ENCODE results near the gene UQCRQ.

Gene UQCRQ

DNA sequence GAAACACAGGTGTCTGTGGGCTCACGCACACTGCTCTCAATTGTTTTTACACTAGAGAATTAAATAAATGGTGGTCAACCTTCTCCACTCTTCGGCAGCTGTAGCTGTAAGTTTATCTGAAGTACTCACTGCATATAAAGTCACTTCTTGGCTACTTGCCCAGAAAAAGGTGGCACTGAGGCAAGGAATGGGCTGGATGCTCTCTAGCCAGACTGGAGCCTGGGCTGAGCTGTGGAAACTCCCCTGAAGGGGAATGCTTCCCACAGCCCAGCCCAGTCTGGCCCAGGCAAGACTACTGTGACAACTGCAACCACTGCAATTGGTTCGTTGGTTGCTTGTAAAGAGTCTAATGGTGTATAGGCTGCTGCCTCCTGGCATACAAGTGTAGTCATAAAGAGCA lies 11.5 kb downstream of the UQCRQ start:
- Histone ChIP-seq H3K36me3 (ENCODE audit: control insufficient read depth in 1 of 2, insufficient read depth in 2 of 2, low read length in 2 of 2) (peaks cover 30 to 36% of the 10 kb centered on the region in 2 donors), H3K4me3 (ENCODE audit: low read depth in 1 of 2, low read length in 2 of 2) (no peak overlapping the region), H3K27me3 (ENCODE audit: control insufficient read depth in 1 of 2, insufficient read depth in 2 of 2, low read length in 2 of 2) (no peaks in the 10 kb centered on the region), H3K27ac (ENCODE audit: low read depth, low read length) (no peak overlapping the region), H3K9ac (ENCODE audit: low read depth in 1 of 2, low read length in 2 of 2) (no peak overlapping the region), H3K4me1 (ENCODE audit: control insufficient read depth in 1 of 2, insufficient read depth in 2 of 2, low read length in 2 of 2) (peaks cover 3 to 16% of the 10 kb centered on the region in 2 donors), H3K9me3 (ENCODE audit: control insufficient read depth in 1 of 2, low read length in 2 of 2) (no peaks in the 10 kb centered on the region)

DNA sequence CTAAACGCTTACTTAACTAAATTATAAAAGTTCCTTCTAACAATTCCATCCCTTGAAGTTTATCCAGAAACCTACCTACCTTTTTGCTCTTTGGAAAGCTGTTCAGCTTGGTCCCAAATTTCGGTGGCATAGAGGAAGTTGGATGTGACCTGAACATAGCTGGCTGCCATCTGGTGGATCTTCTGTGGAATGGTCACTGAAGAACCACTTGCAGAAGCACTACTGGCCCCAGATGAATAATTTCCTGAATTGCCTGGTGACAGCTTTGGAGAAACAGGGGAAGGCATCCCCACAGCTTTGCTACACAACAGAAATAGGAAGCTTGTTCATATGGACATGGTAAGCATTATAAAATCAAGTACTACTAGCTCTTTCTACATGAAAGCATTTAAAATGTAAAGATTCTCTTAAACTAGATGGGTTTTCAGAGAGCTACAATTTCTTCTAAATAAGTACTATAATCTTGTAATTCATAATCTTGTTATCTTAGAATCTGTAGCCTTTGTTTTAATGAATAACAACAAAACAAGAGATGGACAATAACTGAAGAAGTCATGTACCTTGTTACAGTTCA lies 16.9 kb downstream of the UQCRQ start:
- Histone ChIP-seq H3K27me3 (ENCODE audit: control insufficient read depth in 1 of 2, insufficient read depth in 2 of 2, low read length in 2 of 2) (no peaks in the 10 kb centered on the region), H3K9ac (ENCODE audit: low read depth in 1 of 2, low read length in 2 of 2) (no peak overlapping the region), H3K27ac (ENCODE audit: low read depth, low read length) (no peak overlapping the region), H3K4me3 (ENCODE audit: low read depth in 1 of 2, low read length in 2 of 2) (no peak overlapping the region), H3K36me3 (ENCODE audit: control insufficient read depth in 1 of 2, insufficient read depth in 2 of 2, low read length in 2 of 2) (peaks cover 47 to 50% of the 10 kb centered on the region in 2 donors), H3K4me1 (ENCODE audit: control insufficient read depth in 1 of 2, insufficient read depth in 2 of 2, low read length in 2 of 2) (no peaks in the 10 kb centered on the region), H3K9me3 (ENCODE audit: control insufficient read depth in 1 of 2, low read length in 2 of 2) (no peaks in the 10 kb centered on the region)

DNA sequence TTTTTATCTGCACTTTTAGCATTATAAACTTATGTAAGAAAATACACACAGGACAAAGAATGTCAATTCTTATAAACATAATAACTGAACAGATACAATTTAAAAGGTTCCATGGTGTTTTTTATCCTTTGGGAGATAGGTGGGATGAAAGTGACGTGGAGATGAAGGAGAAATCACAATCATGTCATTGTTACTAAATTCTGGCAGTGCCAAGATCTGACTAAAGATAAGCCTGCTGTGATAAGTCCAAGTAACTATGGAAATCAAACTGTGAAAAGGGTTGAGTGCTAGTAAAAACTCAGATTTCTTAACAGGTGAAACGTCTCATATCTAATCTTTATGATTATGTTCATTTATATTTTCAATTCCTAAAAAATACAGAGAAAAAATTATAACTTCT lies 18.1 kb downstream of the UQCRQ start:
- no peaks in the 10 kb centered on the region for H3K9me3 ChIP-seq (ENCODE audit: control insufficient read depth in 1 of 2, low read length in 2 of 2)
- H3K27ac ChIP-seq (ENCODE audit: low read depth, low read length) = no peak overlapping the region
- peaks cover 43 to 54% of the 10 kb centered on the region in 2 donors for H3K36me3 ChIP-seq (ENCODE audit: control insufficient read depth in 1 of 2, insufficient read depth in 2 of 2, low read length in 2 of 2)

DNA sequence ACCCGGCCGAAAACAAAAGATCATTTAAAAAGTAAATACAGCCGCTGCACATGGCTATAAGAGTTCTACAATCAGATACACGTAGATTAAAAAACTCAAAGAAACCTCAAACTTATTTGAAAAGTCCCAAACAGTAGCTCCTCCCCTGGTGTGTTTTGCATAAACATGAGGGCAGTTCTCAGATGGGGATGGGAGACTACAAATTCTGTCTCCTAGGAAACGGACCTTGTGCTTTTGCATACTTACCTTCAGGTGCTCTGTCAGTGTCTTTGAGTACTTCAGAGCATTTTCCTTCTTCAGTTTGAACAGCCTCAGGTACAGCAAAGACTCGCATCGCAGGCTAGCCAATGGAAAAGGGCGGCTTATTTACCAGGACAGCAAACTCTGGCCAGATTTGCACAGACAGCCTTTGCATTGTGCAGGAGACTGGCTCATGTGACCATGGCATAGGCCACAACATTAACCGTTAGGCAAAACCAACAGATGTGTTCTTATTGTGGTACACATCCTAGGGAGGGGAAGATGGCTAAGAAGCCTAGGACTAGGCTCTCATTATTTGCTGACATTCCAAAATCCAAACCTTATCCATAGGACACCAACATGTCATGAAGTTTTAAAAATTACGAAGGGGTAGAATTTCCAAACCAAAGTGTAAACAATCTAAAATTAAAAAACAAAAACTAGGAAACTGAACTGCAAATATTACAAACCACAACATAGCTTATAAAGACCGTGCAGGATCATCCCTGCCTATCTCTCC lies 19.8 kb downstream of the UQCRQ start:
- H3K4me3 ChIP-seq (ENCODE audit: low read depth in 1 of 2, low read length in 2 of 2) = no peak overlapping the region
- no peaks in the 10 kb centered on the region for H3K9me3 ChIP-seq (ENCODE audit: control insufficient read depth in 1 of 2, low read length in 2 of 2)
- H3K27me3 ChIP-seq (ENCODE audit: control insufficient read depth in 1 of 2, insufficient read depth in 2 of 2, low read length in 2 of 2) = no peaks in the 10 kb centered on the region
- H3K4me1 ChIP-seq (ENCODE audit: control insufficient read depth in 1 of 2, insufficient read depth in 2 of 2, low read length in 2 of 2) = no peaks in the 10 kb centered on the region
- H3K9ac ChIP-seq (ENCODE audit: low read depth in 1 of 2, low read length in 2 of 2) = no peak overlapping the region
- H3K27ac ChIP-seq (ENCODE audit: low read depth, low read length) = no peak overlapping the region
- H3K36me3 ChIP-seq (ENCODE audit: control insufficient read depth in 1 of 2, insufficient read depth in 2 of 2, low read length in 2 of 2) = peaks cover 41 to 46% of the 10 kb centered on the region in 2 donors

More for the DNA sequence above, 18.1 kb downstream of the UQCRQ start:
- no peak overlapping the region for H3K4me3 ChIP-seq (ENCODE audit: low read depth in 1 of 2, low read length in 2 of 2)
- no peak overlapping the region for H3K9ac ChIP-seq (ENCODE audit: low read depth in 1 of 2, low read length in 2 of 2)
- H3K27me3 ChIP-seq (ENCODE audit: control insufficient read depth in 1 of 2, insufficient read depth in 2 of 2, low read length in 2 of 2) = no peaks in the 10 kb centered on the region
- no peaks in the 10 kb centered on the region for H3K4me1 ChIP-seq (ENCODE audit: control insufficient read depth in 1 of 2, insufficient read depth in 2 of 2, low read length in 2 of 2)

DNA sequence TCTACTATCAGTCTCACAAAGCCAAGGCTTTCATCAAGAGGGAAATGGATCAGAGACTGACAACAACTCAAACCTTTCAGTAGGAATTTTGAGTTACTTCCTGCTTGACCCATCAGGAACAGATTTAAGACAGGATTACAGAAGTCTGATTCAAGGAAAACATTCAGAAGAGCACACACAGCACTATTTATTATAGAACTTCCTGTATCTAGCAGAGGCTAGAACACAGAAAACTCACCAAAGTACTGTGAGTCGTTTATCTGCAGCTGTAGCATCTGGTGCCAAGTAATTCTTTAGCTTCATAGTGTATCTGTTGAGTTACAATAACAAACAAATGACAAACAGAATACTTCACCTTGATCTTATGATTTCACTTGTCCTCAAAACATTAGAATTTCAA lies 20.8 kb downstream of the UQCRQ start:
- Histone ChIP-seq H3K27me3 (ENCODE audit: control insufficient read depth in 1 of 2, insufficient read depth in 2 of 2, low read length in 2 of 2) (no peaks in the 10 kb centered on the region), H3K27ac (ENCODE audit: low read depth, low read length) (no peak overlapping the region), H3K36me3 (ENCODE audit: control insufficient read depth in 1 of 2, insufficient read depth in 2 of 2, low read length in 2 of 2) (peaks cover 40 to 44% of the 10 kb centered on the region in 2 donors), H3K4me1 (ENCODE audit: control insufficient read depth in 1 of 2, insufficient read depth in 2 of 2, low read length in 2 of 2) (no peaks in the 10 kb centered on the region), H3K4me3 (ENCODE audit: low read depth in 1 of 2, low read length in 2 of 2) (no peak overlapping the region), H3K9ac (ENCODE audit: low read depth in 1 of 2, low read length in 2 of 2) (no peak overlapping the region), H3K9me3 (ENCODE audit: control insufficient read depth in 1 of 2, low read length in 2 of 2) (no peaks in the 10 kb centered on the region)

DNA sequence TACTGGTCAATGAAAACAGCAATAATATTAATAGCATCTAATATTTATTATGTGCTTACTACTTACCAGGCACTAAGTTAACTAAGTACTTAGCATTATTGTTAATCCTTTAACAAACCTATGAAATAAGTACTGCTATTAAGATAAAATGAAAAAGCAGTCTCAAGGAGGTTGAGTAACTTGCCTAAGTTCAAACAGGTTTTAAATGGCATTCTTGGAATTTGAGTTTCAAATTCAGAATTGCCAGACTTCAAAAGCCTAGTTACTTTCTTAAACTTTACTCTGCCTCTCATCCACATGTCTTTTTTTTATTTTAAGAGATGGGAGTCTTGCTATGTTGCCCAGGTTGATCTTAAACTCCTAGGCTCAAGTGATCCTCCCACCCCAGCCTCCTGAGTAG lies 23.1 kb downstream of the UQCRQ start:
- Histone ChIP-seq H3K4me1 (ENCODE audit: control insufficient read depth in 1 of 2, insufficient read depth in 2 of 2, low read length in 2 of 2) (no peaks in the 10 kb centered on the region), H3K4me3 (ENCODE audit: low read depth in 1 of 2, low read length in 2 of 2) (no peak overlapping the region), H3K27me3 (ENCODE audit: control insufficient read depth in 1 of 2, insufficient read depth in 2 of 2, low read length in 2 of 2) (no peaks in the 10 kb centered on the region), H3K27ac (ENCODE audit: low read depth, low read length) (no peak overlapping the region), H3K9me3 (ENCODE audit: control insufficient read depth in 1 of 2, low read length in 2 of 2) (no peaks in the 10 kb centered on the region), H3K36me3 (ENCODE audit: control insufficient read depth in 1 of 2, insufficient read depth in 2 of 2, low read length in 2 of 2) (peaks cover 47 to 58% of the 10 kb centered on the region in 2 donors), H3K9ac (ENCODE audit: low read depth in 1 of 2, low read length in 2 of 2) (no peak overlapping the region)

DNA sequence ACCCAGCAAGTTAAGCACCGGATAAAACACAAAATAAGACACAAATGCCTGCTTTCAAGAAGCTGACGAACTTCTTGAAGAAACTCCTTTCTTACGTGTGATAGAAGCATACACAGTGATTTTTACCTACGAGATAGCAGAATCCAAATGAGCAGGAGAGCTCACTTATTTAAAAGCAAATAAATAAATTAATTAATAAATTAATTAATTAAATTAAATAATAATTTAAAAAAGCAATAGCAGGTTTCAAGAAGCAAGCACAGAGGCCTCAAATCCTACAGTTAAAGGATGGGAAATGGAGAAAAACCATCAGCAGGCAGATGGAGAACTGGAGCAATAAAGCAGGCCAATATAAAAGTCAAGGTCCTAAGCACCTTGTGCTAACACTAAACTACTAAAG lies 24.4 kb downstream of the UQCRQ start:
- no peaks in the 10 kb centered on the region for H3K4me1 ChIP-seq (ENCODE audit: control insufficient read depth in 1 of 2, insufficient read depth in 2 of 2, low read length in 2 of 2)
- no peak overlapping the region for H3K27ac ChIP-seq (ENCODE audit: low read depth, low read length)

DNA sequence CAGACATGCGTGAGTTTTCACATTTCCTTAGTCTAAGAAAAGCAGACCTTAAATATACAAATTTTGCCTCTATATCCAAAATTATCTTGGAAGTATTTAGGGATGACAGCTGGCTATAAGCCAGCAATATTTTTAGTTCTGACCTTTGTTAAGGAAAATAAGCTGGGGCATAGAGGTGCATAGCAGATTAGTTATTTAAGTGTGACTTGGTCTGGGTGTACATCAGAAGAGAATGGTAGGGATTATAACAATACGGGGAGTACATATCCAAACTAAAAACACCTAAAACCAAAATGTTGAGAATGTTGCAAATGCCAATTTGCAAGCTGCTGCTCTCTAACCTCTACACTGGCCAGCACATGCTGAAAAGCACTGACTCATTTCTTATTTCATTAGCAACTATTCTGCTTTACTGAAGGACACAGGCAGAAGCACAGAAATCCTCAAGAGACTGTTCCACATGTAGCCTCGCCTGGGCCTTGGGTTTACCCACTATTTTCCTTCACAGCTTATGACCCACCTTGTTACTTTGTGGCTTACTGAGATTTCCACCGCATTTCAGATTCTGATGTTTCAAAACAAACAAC lies 29.4 kb downstream of the UQCRQ start:
- Histone ChIP-seq H3K36me3 (ENCODE audit: control insufficient read depth in 1 of 2, insufficient read depth in 2 of 2, low read length in 2 of 2) (peaks cover 42 to 70% of the 10 kb centered on the region in 2 donors), H3K4me1 (ENCODE audit: control insufficient read depth in 1 of 2, insufficient read depth in 2 of 2, low read length in 2 of 2) (no peaks in the 10 kb centered on the region), H3K27me3 (ENCODE audit: control insufficient read depth in 1 of 2, insufficient read depth in 2 of 2, low read length in 2 of 2) (no peaks in the 10 kb centered on the region), H3K9ac (ENCODE audit: low read depth in 1 of 2, low read length in 2 of 2) (no peak overlapping the region), H3K4me3 (ENCODE audit: low read depth in 1 of 2, low read length in 2 of 2) (no peak overlapping the region), H3K9me3 (ENCODE audit: control insufficient read depth in 1 of 2, low read length in 2 of 2) (no peaks in the 10 kb centered on the region), H3K27ac (ENCODE audit: low read depth, low read length) (no peak overlapping the region)

More for the DNA sequence above, 24.4 kb downstream of the UQCRQ start:
- no peak overlapping the region for H3K4me3 ChIP-seq (ENCODE audit: low read depth in 1 of 2, low read length in 2 of 2)
- H3K27me3 ChIP-seq (ENCODE audit: control insufficient read depth in 1 of 2, insufficient read depth in 2 of 2, low read length in 2 of 2) = no peaks in the 10 kb centered on the region
- H3K9ac ChIP-seq (ENCODE audit: low read depth in 1 of 2, low read length in 2 of 2) = no peak overlapping the region
- no peaks in the 10 kb centered on the region for H3K9me3 ChIP-seq (ENCODE audit: control insufficient read depth in 1 of 2, low read length in 2 of 2)
- H3K36me3 ChIP-seq (ENCODE audit: control insufficient read depth in 1 of 2, insufficient read depth in 2 of 2, low read length in 2 of 2) = peaks cover 55 to 70% of the 10 kb centered on the region in 2 donors

DNA sequence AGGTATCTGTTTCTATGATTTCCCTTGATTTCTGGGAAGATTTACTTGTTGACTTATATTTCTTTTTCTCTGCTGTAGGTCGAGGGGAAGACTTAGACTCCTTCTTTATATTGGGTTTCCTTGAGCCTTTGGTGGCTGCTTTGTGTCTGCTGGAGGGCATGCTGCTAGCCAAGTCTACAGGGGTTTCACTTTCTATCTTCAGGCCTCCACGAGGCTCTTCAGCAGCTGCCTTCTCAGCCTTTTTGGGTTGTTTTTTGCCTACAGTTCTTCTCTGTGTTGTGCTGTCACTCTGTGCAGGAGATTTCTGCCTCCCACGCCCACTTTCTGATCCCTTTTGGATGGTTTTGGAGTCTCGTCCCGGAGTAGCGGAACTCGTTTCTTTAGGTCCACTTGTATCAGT lies 30.2 kb downstream of the UQCRQ start:
- Histone ChIP-seq H3K9me3 (ENCODE audit: control insufficient read depth in 1 of 2, low read length in 2 of 2) (no peaks in the 10 kb centered on the region), H3K4me1 (ENCODE audit: control insufficient read depth in 1 of 2, insufficient read depth in 2 of 2, low read length in 2 of 2) (no peaks in the 10 kb centered on the region), H3K9ac (ENCODE audit: low read depth in 1 of 2, low read length in 2 of 2) (no peak overlapping the region), H3K27ac (ENCODE audit: low read depth, low read length) (no peak overlapping the region), H3K27me3 (ENCODE audit: control insufficient read depth in 1 of 2, insufficient read depth in 2 of 2, low read length in 2 of 2) (no peaks in the 10 kb centered on the region), H3K4me3 (ENCODE audit: low read depth in 1 of 2, low read length in 2 of 2) (no peak overlapping the region), H3K36me3 (ENCODE audit: control insufficient read depth in 1 of 2, insufficient read depth in 2 of 2, low read length in 2 of 2) (peaks cover 43 to 71% of the 10 kb centered on the region in 2 donors)

DNA sequence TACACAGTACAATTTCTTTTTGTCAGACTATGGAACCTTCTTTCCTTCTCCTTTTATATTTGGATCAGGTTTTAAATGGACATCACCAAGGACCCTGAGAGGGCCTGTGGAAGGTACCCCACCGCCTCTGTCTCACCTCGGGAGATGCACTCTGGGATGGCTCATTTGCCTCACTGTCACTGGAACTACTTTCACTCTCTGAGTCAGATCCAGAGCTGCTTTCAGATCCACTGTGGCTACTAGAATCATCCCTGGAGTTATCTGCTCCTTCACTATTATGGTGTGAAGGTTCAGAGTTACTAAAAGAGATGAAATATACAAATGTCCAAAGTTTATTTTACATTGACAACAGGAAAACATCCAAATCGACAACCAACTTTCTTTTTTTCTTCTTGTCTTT lies 31.7 kb downstream of the UQCRQ start:
- peaks cover 32 to 60% of the 10 kb centered on the region in 2 donors for H3K36me3 ChIP-seq (ENCODE audit: control insufficient read depth in 1 of 2, insufficient read depth in 2 of 2, low read length in 2 of 2)

More for the DNA sequence above, 31.7 kb downstream of the UQCRQ start:
- Histone ChIP-seq H3K27me3 (ENCODE audit: control insufficient read depth in 1 of 2, insufficient read depth in 2 of 2, low read length in 2 of 2) (no peaks in the 10 kb centered on the region), H3K27ac (ENCODE audit: low read depth, low read length) (no peak overlapping the region), H3K9ac (ENCODE audit: low read depth in 1 of 2, low read length in 2 of 2) (no peak overlapping the region), H3K4me1 (ENCODE audit: control insufficient read depth in 1 of 2, insufficient read depth in 2 of 2, low read length in 2 of 2) (no peaks in the 10 kb centered on the region), H3K4me3 (ENCODE audit: low read depth in 1 of 2, low read length in 2 of 2) (no peak overlapping the region), H3K9me3 (ENCODE audit: control insufficient read depth in 1 of 2, low read length in 2 of 2) (no peaks in the 10 kb centered on the region)

Data from duodenal mucosa (tissue), 2 donors.